ENCODE data around the gene FHL3.

The FHL3 gene

GRCh38 chr1:38012363-38013226 is 7.3 kb upstream of the FHL3 start, which contains the start of gene UTP11:
UTP11 (plus strand) TSS chr1:38012734; CDS start chr1:38012803, 69 bp downstream.
- DNase-seq: peak; percentile 97

- no peak for DNase-seq
Observed at GRCh38 chr1:38009841-38010180, 4.5 kb upstream of the FHL3 start.

GRCh38 chr1:38009088-38009840 is 4.0 kb upstream of the FHL3 start:
- no peak for DNase-seq

- no peak for DNase-seq
Observed at GRCh38 chr1:38006008-38006828, 904 bp upstream of the FHL3 start.

- no peak for DNase-seq
Observed at GRCh38 chr1:38004284-38005108, 818 bp downstream of the FHL3 start.

GRCh38 chr1:38003261-38004250 is 1.8 kb downstream of the FHL3 start:
- DNase-seq: no peak

GRCh38 chr1:38000529-38001455 is 4.5 kb downstream of the FHL3 start:
- no peak for DNase-seq

- no peak for DNase-seq
Observed at GRCh38 chr1:38000233-38000528, 5.1 kb downstream of the FHL3 start.

GRCh38 chr1:37999430-38000232 is 5.7 kb downstream of the FHL3 start:
- no peak for DNase-seq

GRCh38 chr1:37998913-37999429 is 6.3 kb downstream of the FHL3 start:
- DNase-seq: no peak

GRCh38 chr1:37998089-37998808 is 7.1 kb downstream of the FHL3 start:
- DNase-seq: no peak

- no peak for DNase-seq
Observed at GRCh38 chr1:37997256-37998088, 7.8 kb downstream of the FHL3 start.

GRCh38 chr1:37995751-37996345 is 9.5 kb downstream of the FHL3 start:
- DNase-seq: no peak

GRCh38 chr1:37994886-37995566 is 10.3 kb downstream of the FHL3 start:
- no peak for DNase-seq

- no peak for DNase-seq
Observed at GRCh38 chr1:37989361-37989930, 15.9 kb downstream of the FHL3 start.

- DNase-seq: no peak
Observed at GRCh38 chr1:37987679-37988078, 17.6 kb downstream of the FHL3 start.

Data from NCI-H1930 (cell line).